Activated CD4-positive, alpha-beta T cell treated with anti-CD3 and anti-CD28 coated beads, Interleukin-2, amount 10 ng/mL, durations not matched to agents 24 days and 14 days (primary cell): ENCODE measurements around the gene ADAMTS16. TPM values are rescaled to one million over a fixed set of nuclear protein-coding genes. Genes with fewer than 3 reads are reported as not detected.
"Not testable (repeated sequence)": the region's sequence is repeated elsewhere in the genome, so short reads cannot be mapped to it uniquely, and the experiment has no call there.

Experiments
- DNase-seq: peaks from one replicate; pipeline ENCODE4 v3.0.0; 2022
- H3K27ac Mint-ChIP-seq: one replicate; pipeline ENCODE4 v1.8.0; 2022; ENCODE audit warnings: mild to moderate bottlenecking, mixed read lengths
- H3K27me3 Mint-ChIP-seq: one replicate; pipeline ENCODE4 v1.8.0; 2022; ENCODE audit warnings: mixed read lengths
- H3K36me3 Mint-ChIP-seq: one replicate; pipeline ENCODE4 v1.8.0; 2022; ENCODE audit warnings: low read depth, mild to moderate bottlenecking, mixed read lengths
- H3K4me1 Mint-ChIP-seq: one replicate; pipeline ENCODE4 v1.8.0; 2021; ENCODE audit warnings: mixed read lengths
- H3K4me3 Mint-ChIP-seq: one replicate; pipeline ENCODE4 v1.8.0; 2022; ENCODE audit warnings: mild to moderate bottlenecking, moderate library complexity, mixed read lengths
- H3K9me3 Mint-ChIP-seq: one replicate; pipeline ENCODE4 v1.8.0; 2021; ENCODE audit warnings: mixed read lengths
- intact Hi-C: fragments of 100-400 bp; cut with micrococcal nuclease; formaldehyde crosslinking; loops from one replicate; pipeline ENCODE4 v1.15.1; 2023
- total RNA-seq: library from RNA; stranded (reverse); gene quantifications from 2 replicates; pipeline ENCODE4 v1.2.3, GENCODE V29; 2022

The ADAMTS16 gene
- total RNA-seq, 1 donor from 2014 or later, result not detected

DNA sequence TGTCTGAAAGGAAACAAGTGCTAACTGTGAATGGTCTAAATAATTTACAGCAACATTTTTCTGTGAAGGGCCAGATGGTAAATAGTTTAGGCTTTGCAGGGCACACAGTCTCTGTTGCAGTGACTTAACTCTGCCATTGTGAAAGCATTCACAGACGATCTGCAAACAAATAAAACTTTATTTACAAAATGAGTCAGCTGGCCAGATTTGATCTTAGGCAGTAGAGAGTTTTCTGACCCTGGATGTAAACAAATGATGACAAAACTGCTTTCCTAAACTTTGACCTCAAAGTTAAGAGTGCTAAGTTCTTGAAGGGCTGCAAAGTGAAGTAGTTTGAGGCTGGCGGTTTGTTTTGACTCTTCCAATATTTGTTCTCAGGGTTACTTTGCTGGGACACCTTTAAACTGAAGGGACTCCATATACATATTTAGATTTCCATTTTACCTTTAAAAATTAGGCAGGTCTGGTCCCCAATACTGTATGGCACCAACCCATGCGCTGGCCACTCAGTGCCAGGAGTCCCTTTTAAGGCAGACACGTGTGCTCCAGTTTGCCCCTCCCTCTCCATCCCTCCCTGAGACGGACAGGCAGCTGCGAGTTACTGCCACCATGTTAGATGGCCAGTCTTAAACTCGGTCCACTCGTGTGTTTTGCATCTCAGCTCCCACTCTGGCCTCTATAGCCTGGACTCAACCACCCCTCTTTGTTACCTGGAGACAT, 4.0 kb upstream of the ADAMTS16 start:
- intact Hi-C loops, result no loop called here
- DNase-seq, result no peak
- peaks cover 12% of the 10 kb centered on the region for H3K27me3 Mint-ChIP-seq

DNA sequence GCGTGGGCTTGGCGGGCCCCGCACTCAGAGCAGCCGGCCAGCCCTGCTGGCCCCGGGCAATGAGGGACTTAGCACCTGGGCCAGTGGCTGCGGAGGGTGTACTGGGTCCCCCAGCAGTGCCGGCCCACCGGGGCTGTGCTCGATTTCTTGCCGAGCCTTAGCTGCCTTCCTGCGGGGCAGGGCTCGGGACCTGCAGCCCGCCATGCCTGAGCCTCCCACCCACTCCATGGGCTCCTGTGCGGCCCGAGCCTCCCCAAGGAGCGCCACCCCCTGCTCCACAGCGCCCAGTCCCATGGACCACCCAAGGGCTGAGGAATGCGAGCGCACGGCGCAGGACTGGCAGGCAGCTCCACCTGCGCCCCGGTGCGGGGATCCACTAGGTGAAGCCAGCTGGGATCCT, 2.3 kb upstream of the ADAMTS16 start:
- H3K36me3 Mint-ChIP-seq, intact Hi-C loops, H3K9me3 Mint-ChIP-seq, H3K27ac Mint-ChIP-seq, DNase-seq, H3K4me1 Mint-ChIP-seq, H3K4me3 Mint-ChIP-seq: not testable (repeated sequence)
- peaks cover 20% of the 10 kb centered on the region for H3K27me3 Mint-ChIP-seq

More for the DNA sequence above, 4.0 kb upstream of the ADAMTS16 start:
- Mint-ChIP-seq H3K4me3 (no peak overlapping the region), H3K36me3 (no peaks in the 10 kb centered on the region), H3K27ac (no peak overlapping the region), H3K9me3 (peaks cover 5% of the 10 kb centered on the region), H3K4me1 (peaks cover 4% of the 10 kb centered on the region)

- DNase-seq, result no peak
- Mint-ChIP-seq H3K36me3 (no peaks in the 10 kb centered on the region), H3K27ac (no peak overlapping the region), H3K9me3 (no peaks in the 10 kb centered on the region), H3K4me1 (peaks cover 4% of the 10 kb centered on the region), H3K4me3 (no peak overlapping the region), H3K27me3 (peaks cover 20% of the 10 kb centered on the region)
- intact Hi-C loops, result no loop called here
These were observed 774 bp upstream of the ADAMTS16 start for GRCh38 chr5:5139336-5139776.

DNA sequence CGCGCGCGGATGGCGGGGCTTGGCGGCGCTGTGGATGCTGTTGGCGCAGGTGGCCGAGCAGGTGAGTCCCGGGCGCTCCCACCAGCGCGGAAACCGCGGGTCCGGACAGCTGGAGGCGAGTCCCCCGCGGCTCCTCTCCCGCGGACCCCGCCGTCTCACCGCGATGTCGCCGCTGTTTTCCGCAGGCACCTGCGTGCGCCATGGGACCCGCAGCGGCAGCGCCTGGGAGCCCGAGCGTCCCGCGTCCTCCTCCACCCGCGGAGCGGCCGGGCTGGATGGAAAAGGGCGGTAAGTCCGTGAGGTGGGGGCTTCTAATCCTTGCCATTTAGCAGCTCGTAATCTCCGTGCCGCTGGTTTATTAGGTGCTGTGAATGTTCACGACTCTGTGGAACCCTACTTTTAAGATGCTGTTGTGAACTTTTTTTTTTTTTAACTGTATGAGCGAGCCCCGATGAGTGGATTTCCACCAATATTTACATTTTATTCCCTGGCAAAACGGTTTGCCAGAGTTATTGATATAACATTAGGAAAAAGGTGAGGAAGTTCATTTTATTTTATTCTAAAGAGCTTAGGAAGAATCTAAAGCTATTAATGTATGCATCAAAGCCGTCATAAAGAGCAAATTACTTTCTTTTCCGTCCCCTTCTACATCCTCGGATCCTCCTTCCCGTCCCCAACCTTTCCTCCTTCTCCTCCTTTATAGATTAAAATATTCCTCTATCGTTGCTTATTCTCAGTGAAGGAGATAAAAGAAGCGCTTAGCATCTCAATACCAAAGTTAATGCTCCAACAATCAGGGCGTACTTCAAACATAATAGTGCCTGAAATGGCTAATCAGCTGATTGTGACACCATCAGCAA, 579 bp downstream of the ADAMTS16 start:
- peaks cover 20% of the 10 kb centered on the region for H3K27me3 Mint-ChIP-seq
- DNase-seq, result no peak
- no peak overlapping the region for H3K27ac Mint-ChIP-seq
- intact Hi-C loops, result loop anchor here (5.0 kb wide), 1 partner anchor 263 kb away; no protein-coding TSS in a partner anchor
- H3K36me3 Mint-ChIP-seq, result no peaks in the 10 kb centered on the region
- peaks cover 4% of the 10 kb centered on the region for H3K4me1 Mint-ChIP-seq
- no peak overlapping the region for H3K4me3 Mint-ChIP-seq
- H3K9me3 Mint-ChIP-seq, result no peaks in the 10 kb centered on the region

- DNase-seq, result no peak
- Mint-ChIP-seq H3K9me3 (no peaks in the 10 kb centered on the region), H3K4me3 (no peak overlapping the region), H3K36me3 (no peaks in the 10 kb centered on the region), H3K4me1 (peaks cover 4% of the 10 kb centered on the region), H3K27ac (no peak overlapping the region), H3K27me3 (peaks cover 20% of the 10 kb centered on the region)
- intact Hi-C loops, result loop anchor here (5.0 kb wide), 1 partner anchor 264 kb away; no protein-coding TSS in a partner anchor
These were observed 1.1 kb downstream of the ADAMTS16 start for GRCh38 chr5:5141339-5141599.

DNA sequence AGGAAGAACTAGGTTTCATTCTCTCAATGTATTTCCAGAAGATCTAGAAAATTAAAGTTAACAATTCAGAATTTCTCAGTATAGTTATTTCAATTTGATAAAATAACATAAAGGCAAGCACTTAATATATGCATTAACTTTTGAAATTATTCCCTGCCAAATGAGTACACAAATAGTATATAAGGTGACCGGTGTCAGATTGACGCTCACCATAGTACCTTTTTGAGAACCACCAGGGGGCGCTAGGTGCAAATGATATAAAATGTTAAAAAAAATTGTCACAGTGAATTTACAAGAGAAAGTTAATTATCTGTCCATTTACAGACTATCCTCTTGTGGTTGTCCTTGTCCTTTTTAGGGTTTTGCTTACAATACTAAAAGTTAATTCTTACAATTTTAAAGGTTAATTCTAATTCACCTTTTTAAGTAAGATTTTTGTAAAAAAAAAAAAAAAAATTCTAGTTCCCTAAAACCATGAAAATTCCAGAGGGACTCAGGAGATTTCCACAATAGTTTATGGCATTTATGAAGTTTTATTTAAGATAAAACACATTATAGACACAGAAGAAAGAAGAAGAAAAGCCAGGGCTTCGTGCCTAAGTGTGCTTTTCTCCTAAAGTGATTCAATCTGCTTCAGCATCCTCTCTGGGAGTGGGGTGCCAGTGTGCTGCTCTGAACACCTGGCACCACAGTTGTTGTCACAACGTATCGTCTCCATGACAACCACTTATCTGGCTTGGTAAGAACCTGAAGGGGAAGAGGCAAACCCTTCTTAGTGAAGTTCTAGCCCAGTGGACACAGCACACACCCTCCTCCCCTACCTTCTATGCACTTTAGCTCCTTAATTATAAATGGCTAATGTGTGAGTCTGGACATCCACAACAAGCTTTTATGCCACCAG, 1.7 kb downstream of the ADAMTS16 start:
- Mint-ChIP-seq H3K27ac (no peak overlapping the region), H3K36me3 (no peaks in the 10 kb centered on the region), H3K27me3 (peaks cover 20% of the 10 kb centered on the region), H3K4me3 (no peak overlapping the region), H3K9me3 (no peaks in the 10 kb centered on the region), H3K4me1 (peaks cover 4% of the 10 kb centered on the region)
- peak; percentile 83 for DNase-seq
- intact Hi-C loops, result loop anchor here (5.0 kb wide), 1 partner anchor 265 kb away; no protein-coding TSS in a partner anchor

GRCh38 chr5:5144441-5144840, 4.3 kb downstream of the ADAMTS16 start:
- H3K4me3 Mint-ChIP-seq, result no peak overlapping the region
- intact Hi-C loops, result loop anchor here (5.0 kb wide), 1 partner anchor 267 kb away; no protein-coding TSS in a partner anchor

DNA sequence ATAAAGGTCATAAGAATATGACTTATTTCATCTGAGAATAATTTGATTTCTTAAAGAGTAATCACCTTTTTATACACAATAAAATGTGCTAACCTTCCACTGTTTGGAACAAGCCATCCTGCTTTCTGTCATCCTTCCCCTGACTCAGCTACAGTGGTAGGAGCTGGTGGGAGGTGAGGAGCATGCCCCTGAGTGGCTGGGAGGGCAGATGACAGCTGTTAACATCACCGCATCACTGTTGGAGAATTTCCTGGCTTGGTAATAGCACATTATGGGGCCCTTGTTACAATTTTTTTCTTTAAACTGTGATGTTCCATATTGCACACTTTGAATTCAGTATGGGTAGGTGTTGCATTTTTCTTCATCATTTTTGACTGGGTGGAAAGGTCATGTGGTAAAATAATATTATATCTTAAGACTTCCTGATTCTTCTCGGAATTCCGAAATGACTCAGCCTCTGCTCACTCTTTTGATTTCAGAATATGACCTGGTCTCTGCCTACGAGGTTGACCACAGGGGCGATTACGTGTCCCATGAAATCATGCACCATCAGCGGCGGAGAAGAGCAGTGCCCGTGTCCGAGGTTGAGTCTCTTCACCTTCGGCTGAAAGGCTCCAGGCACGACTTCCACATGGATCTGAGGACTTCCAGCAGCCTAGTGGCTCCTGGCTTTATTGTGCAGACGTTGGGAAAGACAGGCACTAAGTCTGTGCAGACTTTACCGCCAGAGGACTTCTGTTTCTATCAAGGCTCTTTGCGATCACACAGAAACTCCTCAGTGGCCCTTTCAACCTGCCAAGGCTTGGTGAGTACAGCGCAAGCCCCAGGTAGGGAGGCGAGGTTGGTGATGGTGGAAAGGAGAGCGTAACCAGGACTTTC, 5.8 kb downstream of the ADAMTS16 start:
- Mint-ChIP-seq H3K9me3 (no peaks in the 10 kb centered on the region), H3K4me1 (peaks cover 2% of the 10 kb centered on the region), H3K4me3 (no peak overlapping the region), H3K27ac (no peak overlapping the region), H3K27me3 (peaks cover 11% of the 10 kb centered on the region), H3K36me3 (no peaks in the 10 kb centered on the region)
- intact Hi-C loops, result no loop called here
- no peak for DNase-seq

More at GRCh38 chr5:5144441-5144840, 4.3 kb downstream of the ADAMTS16 start:
- no peak for DNase-seq
- H3K27ac Mint-ChIP-seq, result no peak overlapping the region
- peaks cover 4% of the 10 kb centered on the region for H3K4me1 Mint-ChIP-seq
- H3K27me3 Mint-ChIP-seq, result peaks cover 14% of the 10 kb centered on the region
- H3K9me3 Mint-ChIP-seq, result no peaks in the 10 kb centered on the region
- no peaks in the 10 kb centered on the region for H3K36me3 Mint-ChIP-seq

- Mint-ChIP-seq H3K27ac (no peak overlapping the region), H3K36me3 (no peaks in the 10 kb centered on the region), H3K9me3 (no peaks in the 10 kb centered on the region), H3K4me3 (no peak overlapping the region), H3K4me1 (no peaks in the 10 kb centered on the region), H3K27me3 (peaks cover 3% of the 10 kb centered on the region)
- intact Hi-C loops, result no loop called here
- DNase-seq, result no peak
These were observed 6.5 kb downstream of the ADAMTS16 start for GRCh38 chr5:5146530-5147160.

DNA sequence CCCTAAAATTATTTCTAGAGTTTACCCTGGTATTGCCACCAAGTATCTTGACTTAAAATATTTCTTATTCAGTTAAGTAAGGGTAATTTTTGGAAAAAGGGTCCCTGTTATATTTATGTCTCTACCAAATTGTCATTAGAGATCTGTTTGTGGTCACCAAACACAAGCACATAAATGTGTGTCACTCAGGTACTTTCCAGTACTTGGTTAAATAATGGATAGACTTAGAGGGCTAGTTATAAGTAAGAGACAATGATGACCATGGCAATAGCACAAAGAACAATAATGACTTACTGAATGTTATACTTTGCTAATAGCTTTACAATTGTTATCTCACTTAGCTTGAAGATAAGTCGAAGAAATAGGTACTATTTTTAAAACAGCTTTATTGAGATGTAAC, 9.0 kb downstream of the ADAMTS16 start:
- Mint-ChIP-seq H3K36me3 (no peaks in the 10 kb centered on the region), H3K4me3 (no peak overlapping the region), H3K9me3 (no peaks in the 10 kb centered on the region), H3K4me1 (no peaks in the 10 kb centered on the region), H3K27me3 (no peaks in the 10 kb centered on the region), H3K27ac (no peak overlapping the region)
- no peak for DNase-seq
- intact Hi-C loops, result no loop called here

- Mint-ChIP-seq H3K4me3 (no peak overlapping the region), H3K27ac (no peak overlapping the region), H3K27me3 (no peaks in the 10 kb centered on the region), H3K4me1 (peaks cover 2% of the 10 kb centered on the region), H3K9me3 (peaks cover 3% of the 10 kb centered on the region), H3K36me3 (no peaks in the 10 kb centered on the region)
- intact Hi-C loops, result no loop called here
- no peak for DNase-seq
These were observed 10.5 kb downstream of the ADAMTS16 start for GRCh38 chr5:5150667-5151066.

DNA sequence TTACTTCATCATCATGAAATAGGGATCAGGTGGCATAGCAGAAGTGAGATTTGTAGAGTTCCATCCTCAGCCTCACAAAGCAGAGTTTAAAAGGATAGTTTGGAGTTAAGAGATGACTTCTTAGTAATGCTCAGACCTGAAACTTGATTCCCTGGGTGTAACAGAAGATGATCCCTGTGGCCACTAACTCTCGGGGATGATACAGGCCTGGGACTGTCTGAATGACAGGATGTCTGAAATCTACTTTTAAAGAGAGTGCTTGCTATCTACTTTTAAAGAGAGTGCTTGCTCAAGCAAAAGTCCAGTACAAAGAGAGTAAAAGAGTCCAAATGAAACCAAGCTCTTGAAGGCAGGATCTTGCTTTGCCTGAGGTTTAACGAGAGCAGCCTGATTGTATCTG, 14.6 kb downstream of the ADAMTS16 start:
- Mint-ChIP-seq H3K4me3 (no peak overlapping the region), H3K27me3 (no peaks in the 10 kb centered on the region), H3K4me1 (peaks cover 3% of the 10 kb centered on the region), H3K27ac (no peak overlapping the region), H3K9me3 (peaks cover 4% of the 10 kb centered on the region), H3K36me3 (no peaks in the 10 kb centered on the region)
- no peak for DNase-seq
- intact Hi-C loops, result no loop called here
